NB4 (cell line): Measurements from ENCODE around the gene MCF2L.

Source experiments
- MYC ChIP-seq: IDR thresholded peaks from 2 replicates; pipeline ENCODE4 v1.6.1; 2011; ENCODE audit warnings: low read depth, low read length
- POLR2A ChIP-seq: IDR thresholded peaks from 2 replicates; pipeline ENCODE4 v1.6.1; 2011; ENCODE audit warnings: mild to moderate bottlenecking; ENCODE audit not compliant: insufficient read length; ENCODE audit errors: extremely low read depth
- TF ChIP-seq, protein P1 (sequence below): IDR thresholded peaks from one replicate; pipeline ENCODE4 v1.5.1; 2012; ENCODE audit warnings: low read depth, low read length
- TF ChIP-seq, protein P2 (sequence below): IDR thresholded peaks from 2 replicates; pipeline ENCODE4 v1.6.1; 2011; ENCODE audit warnings: low read depth, low read length

DNA sequence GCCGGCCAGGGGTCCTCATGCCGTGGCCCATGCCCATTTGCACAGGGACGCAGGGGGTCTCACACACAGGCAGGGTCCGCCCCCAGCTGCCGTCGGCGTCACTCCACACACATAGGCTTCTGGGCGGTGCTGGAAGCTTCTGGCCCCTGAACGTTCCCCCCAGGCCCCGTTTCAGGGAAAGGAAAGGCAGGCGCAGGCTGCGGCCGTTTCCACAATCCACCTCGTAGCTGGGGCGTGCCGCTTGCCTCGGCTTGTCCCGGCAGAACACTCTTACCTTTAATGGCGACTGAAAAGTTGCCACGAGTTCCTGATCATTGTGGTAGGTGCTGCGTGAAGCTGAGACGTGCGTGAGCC, 53.4 kb downstream of the MCF2L start:
- no peak for TF ChIP-seq POLR2A
- TF ChIP-seq, protein P1, sequence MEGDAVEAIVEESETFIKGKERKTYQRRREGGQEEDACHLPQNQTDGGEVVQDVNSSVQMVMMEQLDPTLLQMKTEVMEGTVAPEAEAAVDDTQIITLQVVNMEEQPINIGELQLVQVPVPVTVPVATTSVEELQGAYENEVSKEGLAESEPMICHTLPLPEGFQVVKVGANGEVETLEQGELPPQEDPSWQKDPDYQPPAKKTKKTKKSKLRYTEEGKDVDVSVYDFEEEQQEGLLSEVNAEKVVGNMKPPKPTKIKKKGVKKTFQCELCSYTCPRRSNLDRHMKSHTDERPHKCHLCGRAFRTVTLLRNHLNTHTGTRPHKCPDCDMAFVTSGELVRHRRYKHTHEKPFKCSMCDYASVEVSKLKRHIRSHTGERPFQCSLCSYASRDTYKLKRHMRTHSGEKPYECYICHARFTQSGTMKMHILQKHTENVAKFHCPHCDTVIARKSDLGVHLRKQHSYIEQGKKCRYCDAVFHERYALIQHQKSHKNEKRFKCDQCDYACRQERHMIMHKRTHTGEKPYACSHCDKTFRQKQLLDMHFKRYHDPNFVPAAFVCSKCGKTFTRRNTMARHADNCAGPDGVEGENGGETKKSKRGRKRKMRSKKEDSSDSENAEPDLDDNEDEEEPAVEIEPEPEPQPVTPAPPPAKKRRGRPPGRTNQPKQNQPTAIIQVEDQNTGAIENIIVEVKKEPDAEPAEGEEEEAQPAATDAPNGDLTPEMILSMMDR, result no peak
- TF ChIP-seq MYC, result no peak
- TF ChIP-seq, protein P2, sequence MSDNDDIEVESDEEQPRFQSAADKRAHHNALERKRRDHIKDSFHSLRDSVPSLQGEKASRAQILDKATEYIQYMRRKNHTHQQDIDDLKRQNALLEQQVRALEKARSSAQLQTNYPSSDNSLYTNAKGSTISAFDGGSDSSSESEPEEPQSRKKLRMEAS, result no peak
